Type B pancreatic cell (in vitro differentiated cells): Measurements from ENCODE around the gene MEMO1. TPM values are rescaled to one million over a fixed set of nuclear protein-coding genes. Genes with fewer than 3 reads are reported as not detected.
"Not testable (repeated sequence)": the region's sequence is repeated elsewhere in the genome, so short reads cannot be mapped to it uniquely, and the experiment has no call there.

ENCODE experiments used
- DNase-seq: peaks from one replicate; pipeline ENCODE4 v3.0.0; 2021; ENCODE audit warnings: mixed read lengths; ENCODE audit not compliant: unreplicated experiment; ENCODE audit errors: extremely low spot score
- H3K27ac Mint-ChIP-seq: 2 replicates; pipeline ENCODE4 v1.8.0; 2021; ENCODE audit warnings: mild to moderate bottlenecking, mixed read lengths
- H3K27me3 Mint-ChIP-seq: 2 replicates; pipeline ENCODE4 v1.8.0; 2021; ENCODE audit warnings: mixed read lengths
- H3K36me3 Mint-ChIP-seq: 2 replicates; pipeline ENCODE4 v1.8.0; 2021; ENCODE audit warnings: mixed read lengths
- H3K4me1 Mint-ChIP-seq: one replicate; pipeline ENCODE4 v1.8.0; 2021; ENCODE audit warnings: mixed read lengths; ENCODE audit not compliant: unreplicated experiment
- H3K4me3 Mint-ChIP-seq: 2 replicates; pipeline ENCODE4 v1.8.0; 2021; ENCODE audit warnings: mild to moderate bottlenecking, mixed read lengths
- H3K9me3 Mint-ChIP-seq: 2 replicates; pipeline ENCODE4 v1.8.0; 2021; ENCODE audit warnings: mixed read lengths
- total RNA-seq: library from RNA; stranded (reverse); gene quantifications from 2 replicates; pipeline ENCODE4 v1.2.1, GENCODE V29; 2021; ENCODE audit warnings: low replicate concordance
- TF ChIP-seq, protein P1 (sequence below): fragments of 200-600 bp; sonication (generic); conservative IDR thresholded peaks from 2 replicates; pipeline ENCODE4 v1.5.0; 2021; ENCODE audit warnings: antibody characterized with exemption, mild to moderate bottlenecking

Gene MEMO1
- total RNA-seq, 1 donor from 2014 or later: 48.5 TPM

DNA sequence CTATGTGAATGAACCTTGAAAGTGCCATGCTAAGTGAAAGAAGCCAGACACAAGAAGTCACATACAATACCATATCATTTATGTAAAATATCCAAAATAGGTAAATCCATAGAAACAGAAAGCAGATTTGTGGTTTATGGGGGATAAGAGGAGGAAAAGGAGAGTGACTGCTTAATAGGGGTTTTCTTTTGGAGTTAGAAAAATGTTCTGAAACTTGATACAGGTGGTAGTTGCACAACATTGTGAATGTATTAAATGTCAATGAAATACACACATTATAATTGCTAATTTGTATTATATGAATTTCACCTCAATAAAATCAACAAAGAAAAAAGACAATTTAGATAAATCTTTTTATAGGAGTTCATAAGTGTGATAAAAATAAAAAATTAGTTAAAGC, 37.1 kb downstream of the MEMO1 start:
- Mint-ChIP-seq H3K27ac (no peak overlapping the region), H3K27me3 (no peaks in the 10 kb centered on the region)
- TF ChIP-seq, protein P1, sequence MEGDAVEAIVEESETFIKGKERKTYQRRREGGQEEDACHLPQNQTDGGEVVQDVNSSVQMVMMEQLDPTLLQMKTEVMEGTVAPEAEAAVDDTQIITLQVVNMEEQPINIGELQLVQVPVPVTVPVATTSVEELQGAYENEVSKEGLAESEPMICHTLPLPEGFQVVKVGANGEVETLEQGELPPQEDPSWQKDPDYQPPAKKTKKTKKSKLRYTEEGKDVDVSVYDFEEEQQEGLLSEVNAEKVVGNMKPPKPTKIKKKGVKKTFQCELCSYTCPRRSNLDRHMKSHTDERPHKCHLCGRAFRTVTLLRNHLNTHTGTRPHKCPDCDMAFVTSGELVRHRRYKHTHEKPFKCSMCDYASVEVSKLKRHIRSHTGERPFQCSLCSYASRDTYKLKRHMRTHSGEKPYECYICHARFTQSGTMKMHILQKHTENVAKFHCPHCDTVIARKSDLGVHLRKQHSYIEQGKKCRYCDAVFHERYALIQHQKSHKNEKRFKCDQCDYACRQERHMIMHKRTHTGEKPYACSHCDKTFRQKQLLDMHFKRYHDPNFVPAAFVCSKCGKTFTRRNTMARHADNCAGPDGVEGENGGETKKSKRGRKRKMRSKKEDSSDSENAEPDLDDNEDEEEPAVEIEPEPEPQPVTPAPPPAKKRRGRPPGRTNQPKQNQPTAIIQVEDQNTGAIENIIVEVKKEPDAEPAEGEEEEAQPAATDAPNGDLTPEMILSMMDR: no peak

DNA sequence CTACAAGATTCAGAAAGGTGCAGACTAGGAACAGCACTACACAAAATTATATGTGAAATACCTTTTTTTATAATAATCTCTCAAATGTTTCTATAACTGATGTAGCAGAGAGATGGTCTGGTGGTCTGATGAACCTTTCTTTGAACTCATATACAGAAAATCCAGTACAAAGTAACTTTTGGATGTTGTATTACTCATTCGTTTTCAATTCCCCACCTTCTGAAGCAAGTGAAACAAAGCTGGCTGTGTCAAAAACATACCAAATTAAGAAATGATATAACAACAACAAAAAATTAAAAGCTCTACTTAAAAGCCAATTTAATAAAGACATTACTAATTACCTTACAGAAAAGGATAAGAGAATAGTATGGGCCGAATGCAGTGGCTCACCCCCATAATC, 38.7 kb downstream of the MEMO1 start:
- Mint-ChIP-seq H3K27me3 (no peaks in the 10 kb centered on the region), H3K27ac (no peak overlapping the region), H3K9me3 (no peaks in the 10 kb centered on the region), H3K4me1 (peaks cover 4% of the 10 kb centered on the region), H3K4me3 (no peak overlapping the region), H3K36me3 (peaks cover 3% of the 10 kb centered on the region)
- TF ChIP-seq, protein P1: no peak
- no peak for DNase-seq

More for the DNA sequence above, 37.1 kb downstream of the MEMO1 start:
- H3K9me3 Mint-ChIP-seq: no peaks in the 10 kb centered on the region
- H3K4me3 Mint-ChIP-seq: no peak overlapping the region
- H3K36me3 Mint-ChIP-seq: peaks cover 3% of the 10 kb centered on the region
- peaks cover 4% of the 10 kb centered on the region for H3K4me1 Mint-ChIP-seq
- DNase-seq: no peak

DNA sequence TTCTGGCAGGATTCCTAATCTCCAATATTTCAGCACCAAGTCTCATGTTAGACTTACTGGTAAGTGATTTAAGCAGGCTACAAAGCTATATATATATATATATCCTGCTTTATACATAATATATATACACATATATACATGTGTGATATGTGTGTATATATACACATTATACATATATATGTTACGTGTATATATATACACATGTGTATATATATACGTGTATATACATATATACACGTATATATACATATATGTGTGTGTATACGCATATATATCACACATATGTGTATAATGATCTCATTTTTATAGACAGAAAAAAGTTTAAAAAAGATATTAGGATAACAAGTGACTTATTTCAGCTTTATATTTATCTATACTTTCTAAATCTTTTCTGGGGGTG, 41.6 kb downstream of the MEMO1 start:
- Mint-ChIP-seq H3K9me3 (no peaks in the 10 kb centered on the region), H3K27ac (no peak overlapping the region)

DNA sequence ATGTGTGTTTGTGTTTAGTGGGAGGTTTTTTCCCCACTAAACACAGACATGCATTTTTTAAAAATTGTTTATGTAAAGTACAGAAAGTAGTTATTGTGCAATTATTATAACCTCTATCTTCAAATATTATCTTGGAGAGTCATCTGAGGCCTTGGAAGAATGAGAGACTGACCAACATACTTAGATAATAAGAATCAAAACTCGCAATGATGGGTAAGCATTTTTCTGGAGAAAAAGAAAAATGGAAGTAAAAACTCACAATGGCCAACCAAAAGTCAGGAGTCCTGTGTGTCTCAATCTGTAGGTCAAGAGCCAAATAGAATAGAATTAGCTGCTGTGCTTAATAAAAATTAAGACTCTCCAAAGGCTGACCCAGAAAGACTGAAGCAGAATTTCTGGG, 43.0 kb downstream of the MEMO1 start:
- H3K27ac Mint-ChIP-seq: no peak overlapping the region
- DNase-seq: no peak
- H3K4me3 Mint-ChIP-seq: no peak overlapping the region
- no peaks in the 10 kb centered on the region for H3K27me3 Mint-ChIP-seq
- TF ChIP-seq, protein P1: no peak
- no peaks in the 10 kb centered on the region for H3K9me3 Mint-ChIP-seq
- no peaks in the 10 kb centered on the region for H3K4me1 Mint-ChIP-seq
- H3K36me3 Mint-ChIP-seq: peaks cover 6% of the 10 kb centered on the region

More for the DNA sequence above, 41.6 kb downstream of the MEMO1 start:
- H3K27me3 Mint-ChIP-seq: no peaks in the 10 kb centered on the region
- peaks cover 3% of the 10 kb centered on the region for H3K36me3 Mint-ChIP-seq
- TF ChIP-seq, protein P1: no peak
- no peak for DNase-seq
- H3K4me1 Mint-ChIP-seq: no peaks in the 10 kb centered on the region
- no peak overlapping the region for H3K4me3 Mint-ChIP-seq

DNA sequence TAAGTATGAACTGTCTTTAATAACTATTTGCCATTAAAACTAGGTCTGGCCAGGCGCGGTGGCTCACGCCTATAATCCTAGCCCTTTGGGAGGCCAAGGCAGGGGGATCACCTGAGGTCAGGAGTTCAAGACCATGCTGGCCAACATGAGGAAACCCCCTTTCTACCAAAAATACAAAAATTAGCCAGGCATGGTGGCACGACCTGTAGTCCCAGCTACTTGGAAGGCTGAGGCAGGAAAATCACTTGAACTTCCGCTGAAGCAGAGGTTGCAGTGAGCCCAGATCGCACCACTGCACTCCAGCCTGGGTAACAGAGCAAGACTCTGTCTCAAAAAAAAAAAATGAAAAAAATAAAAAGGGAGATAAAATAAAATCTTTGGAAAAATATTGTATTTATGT, 44.4 kb downstream of the MEMO1 start:
- not testable (repeated sequence) for H3K27ac Mint-ChIP-seq

DNA sequence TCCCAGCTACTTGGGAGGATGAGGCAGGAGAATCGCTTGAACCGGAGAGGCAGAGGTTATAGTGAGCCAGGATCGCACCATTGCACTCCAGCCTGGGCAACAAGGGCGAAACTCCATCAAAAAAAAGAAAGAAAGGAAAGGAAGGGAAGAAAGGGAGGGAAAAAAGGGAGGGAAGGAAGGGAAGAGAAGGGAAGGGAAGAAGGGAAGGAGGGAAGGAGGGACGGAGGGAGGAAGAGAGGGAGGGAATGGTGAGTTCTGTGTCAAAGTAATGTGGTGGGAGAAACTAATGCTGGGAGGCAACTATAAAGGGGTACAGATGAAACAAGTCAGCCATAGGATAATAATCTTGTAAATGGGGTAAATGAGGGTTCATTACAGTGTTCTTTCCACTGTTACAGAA, 45.7 kb downstream of the MEMO1 start:
- Mint-ChIP-seq H3K4me3 (no peak overlapping the region), H3K27me3 (no peaks in the 10 kb centered on the region), H3K27ac (no peak overlapping the region), H3K9me3 (no peaks in the 10 kb centered on the region), H3K4me1 (no peaks in the 10 kb centered on the region), H3K36me3 (peaks cover 7% of the 10 kb centered on the region)
- TF ChIP-seq, protein P1: no peak
- no peak for DNase-seq

More for the DNA sequence above, 44.4 kb downstream of the MEMO1 start:
- not testable (repeated sequence) for H3K4me3 Mint-ChIP-seq, H3K27me3 Mint-ChIP-seq, H3K36me3 Mint-ChIP-seq, H3K9me3 Mint-ChIP-seq, DNase-seq, H3K4me1 Mint-ChIP-seq
